Cardiac muscle cell (in vitro differentiated cells and primary cell): ENCODE results near the gene CNPPD1. TPM values are rescaled to one million over a fixed set of nuclear protein-coding genes. Genes with fewer than 3 reads are reported as not detected.
A peak's percentile ranks its signal among the peaks of the same experiment; 100 is the strongest.

Source experiments
- DNase-seq, 2 donors: peaks; one replicate each; pipeline versions ENCODE4 v3.0.0 to v3.0.0-alpha.2; 2010 to 2017; ENCODE audit warnings: low read depth in 1 of 2, low spot score in 1 of 2
- H3K27ac ChIP-seq: fragments of 200-600 bp; sonication (generic); 2 replicates; pipeline ENCODE4 v1.5.1; 2016
- H3K27me3 ChIP-seq: fragments of 200-600 bp; sonication (generic); 2 replicates; pipeline ENCODE4 v1.6.0; 2016; ENCODE audit warnings: control low read depth
- H3K36me3 ChIP-seq: fragments of 200-600 bp; sonication (generic); 2 replicates; pipeline ENCODE4 v1.5.1; 2016; ENCODE audit warnings: control low read depth
- H3K4me1 ChIP-seq: fragments of 200-600 bp; sonication (generic); 2 replicates; pipeline ENCODE4 v1.8.1; 2017; ENCODE audit warnings: low read depth, mild to moderate bottlenecking, mixed run types
- H3K4me3 ChIP-seq: fragments of 200-600 bp; sonication (generic); 2 replicates; pipeline ENCODE4 v1.5.1; 2016; ENCODE audit warnings: mild to moderate bottlenecking
- H3K9me3 ChIP-seq: fragments of 200-600 bp; sonication (generic); 2 replicates; pipeline ENCODE4 v1.5.1; 2017; ENCODE audit warnings: low read depth, mild to moderate bottlenecking, control low read depth
- polyA plus RNA-seq: library from polyadenylated mRNA; unstranded; fragments of >200 nt; fragmentation: Nextera tagmentation; extraction: Ambion mirVana; gene quantifications from 2 replicates; pipeline ENCODE4 v1.2.1, GENCODE V29; 2016
- total RNA-seq: library from RNA; depleted of rRNA; stranded (reverse); fragments of >200 nt; gene quantifications from 2 replicates; pipeline ENCODE4 v1.2.3, GENCODE V29; 2016
- TF ChIP-seq, protein P1 (sequence below): IDR thresholded peaks from 2 replicates; pipeline ENCODE4 v1.5.1; 2012; ENCODE audit warnings: low read depth, mild to moderate bottlenecking, low read length

The CNPPD1 gene
- total and polyA plus RNA-seq, 2 experiments from 2014 or later, result 42.6 to 81.9 TPM

DNA sequence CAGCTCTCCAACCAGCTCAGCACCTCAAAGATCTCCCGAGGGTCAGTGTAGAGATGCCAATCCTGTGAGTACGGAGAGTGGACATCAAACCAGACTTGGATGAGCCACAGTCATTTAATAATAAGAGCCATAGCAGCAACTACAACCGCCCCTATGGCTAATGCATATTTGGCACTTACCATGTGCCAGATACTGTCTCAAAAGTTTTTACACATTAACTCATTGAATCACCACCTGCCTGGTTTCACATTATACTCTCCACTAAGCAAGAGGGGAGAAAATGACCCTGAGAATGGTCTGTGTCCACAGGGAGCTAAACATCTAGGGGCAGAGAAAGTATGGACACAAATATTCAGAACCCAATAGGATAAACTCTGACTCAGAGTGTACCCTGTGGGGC, 2.6 kb downstream of the CNPPD1 start:
- Histone ChIP-seq H3K4me3 (no peak overlapping the region), H3K27me3 (no peaks in the 10 kb centered on the region), H3K36me3 (peaks cover 9% of the 10 kb centered on the region), H3K27ac (no peak overlapping the region), H3K9me3 (no peaks in the 10 kb centered on the region), H3K4me1 (peaks cover 2% of the 10 kb centered on the region)
- TF ChIP-seq, protein P1, sequence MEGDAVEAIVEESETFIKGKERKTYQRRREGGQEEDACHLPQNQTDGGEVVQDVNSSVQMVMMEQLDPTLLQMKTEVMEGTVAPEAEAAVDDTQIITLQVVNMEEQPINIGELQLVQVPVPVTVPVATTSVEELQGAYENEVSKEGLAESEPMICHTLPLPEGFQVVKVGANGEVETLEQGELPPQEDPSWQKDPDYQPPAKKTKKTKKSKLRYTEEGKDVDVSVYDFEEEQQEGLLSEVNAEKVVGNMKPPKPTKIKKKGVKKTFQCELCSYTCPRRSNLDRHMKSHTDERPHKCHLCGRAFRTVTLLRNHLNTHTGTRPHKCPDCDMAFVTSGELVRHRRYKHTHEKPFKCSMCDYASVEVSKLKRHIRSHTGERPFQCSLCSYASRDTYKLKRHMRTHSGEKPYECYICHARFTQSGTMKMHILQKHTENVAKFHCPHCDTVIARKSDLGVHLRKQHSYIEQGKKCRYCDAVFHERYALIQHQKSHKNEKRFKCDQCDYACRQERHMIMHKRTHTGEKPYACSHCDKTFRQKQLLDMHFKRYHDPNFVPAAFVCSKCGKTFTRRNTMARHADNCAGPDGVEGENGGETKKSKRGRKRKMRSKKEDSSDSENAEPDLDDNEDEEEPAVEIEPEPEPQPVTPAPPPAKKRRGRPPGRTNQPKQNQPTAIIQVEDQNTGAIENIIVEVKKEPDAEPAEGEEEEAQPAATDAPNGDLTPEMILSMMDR, result no peak
- DNase-seq, result no peak

DNA sequence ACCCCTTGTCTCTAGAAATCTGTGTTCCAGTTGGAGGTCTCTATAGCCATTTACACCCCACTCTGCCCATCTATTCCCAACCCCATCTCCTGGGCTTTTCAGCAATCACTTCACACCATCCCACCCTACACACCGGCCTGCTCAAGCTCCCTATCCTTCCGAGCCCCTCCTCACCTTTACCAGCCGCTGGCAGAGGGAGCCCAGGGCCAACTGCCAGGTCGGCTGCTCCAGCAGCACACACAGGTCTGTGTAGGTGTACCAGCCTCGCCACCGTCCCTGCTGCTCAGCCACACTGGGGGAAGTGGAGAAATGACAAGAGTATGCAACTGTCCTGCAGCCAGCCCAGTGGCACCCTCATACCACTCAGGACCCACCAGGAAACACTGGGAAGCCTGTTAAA, 3.5 kb downstream of the CNPPD1 start:
- DNase-seq, result no peak
- H3K4me1 ChIP-seq, result no peaks in the 10 kb centered on the region
- H3K4me3 ChIP-seq, result no peak overlapping the region
- peaks cover 9% of the 10 kb centered on the region for H3K36me3 ChIP-seq
- H3K27me3 ChIP-seq, result no peaks in the 10 kb centered on the region
- H3K9me3 ChIP-seq, result no peaks in the 10 kb centered on the region
- no peak overlapping the region for H3K27ac ChIP-seq
- TF ChIP-seq, protein P1, result no peak

DNA sequence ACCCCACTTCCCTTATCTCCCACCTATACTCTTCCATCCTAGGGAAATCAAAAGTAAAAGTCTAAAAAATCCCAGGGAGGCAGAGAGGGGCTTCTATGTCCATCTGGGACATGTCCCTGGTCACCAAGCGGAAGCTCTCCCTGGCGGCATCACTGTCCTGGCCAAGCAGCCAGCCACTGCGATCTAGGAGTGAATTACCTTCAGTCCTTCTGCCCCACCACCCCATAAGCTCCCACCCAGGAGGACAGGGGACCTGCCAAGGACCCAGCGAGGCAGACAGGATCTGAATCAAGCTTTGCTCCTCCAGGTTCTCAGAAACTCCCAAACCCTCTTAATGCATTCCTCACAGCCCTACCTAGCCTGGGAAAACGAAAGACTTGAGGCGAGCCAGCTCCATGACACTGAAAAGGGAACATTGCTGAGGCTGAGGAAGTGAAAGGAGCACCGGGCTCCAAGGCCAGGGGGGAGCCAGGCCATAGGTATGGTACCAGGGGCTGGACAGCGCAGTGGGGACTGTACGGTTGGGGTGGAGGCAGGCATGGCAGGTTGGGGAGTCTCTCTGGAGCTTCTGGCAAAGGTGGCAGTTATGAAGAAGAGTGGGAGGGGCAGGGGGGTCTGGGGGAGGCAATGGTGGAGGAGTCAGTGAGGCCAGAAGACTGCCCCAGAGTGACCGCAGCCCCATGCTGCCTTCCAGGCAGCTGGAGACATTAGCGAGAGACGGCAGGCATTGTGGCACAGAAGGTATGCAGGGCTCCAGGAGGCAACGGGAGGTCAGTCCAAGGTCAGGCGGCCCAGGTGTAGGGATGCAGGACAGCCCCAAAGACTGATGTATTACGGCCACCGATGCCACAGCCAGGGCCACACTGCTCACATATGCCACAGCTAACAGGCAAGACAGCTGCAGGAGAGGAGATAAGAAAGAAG, 4.2 kb downstream of the CNPPD1 start:
- H3K27me3 ChIP-seq, result no peaks in the 10 kb centered on the region
- no peak overlapping the region for H3K27ac ChIP-seq
- H3K9me3 ChIP-seq, result no peaks in the 10 kb centered on the region
- no peaks in the 10 kb centered on the region for H3K4me1 ChIP-seq
- TF ChIP-seq, protein P1, result no peak
- H3K4me3 ChIP-seq, result no peak overlapping the region
- peaks cover 9% of the 10 kb centered on the region for H3K36me3 ChIP-seq
- no peak for DNase-seq

DNA sequence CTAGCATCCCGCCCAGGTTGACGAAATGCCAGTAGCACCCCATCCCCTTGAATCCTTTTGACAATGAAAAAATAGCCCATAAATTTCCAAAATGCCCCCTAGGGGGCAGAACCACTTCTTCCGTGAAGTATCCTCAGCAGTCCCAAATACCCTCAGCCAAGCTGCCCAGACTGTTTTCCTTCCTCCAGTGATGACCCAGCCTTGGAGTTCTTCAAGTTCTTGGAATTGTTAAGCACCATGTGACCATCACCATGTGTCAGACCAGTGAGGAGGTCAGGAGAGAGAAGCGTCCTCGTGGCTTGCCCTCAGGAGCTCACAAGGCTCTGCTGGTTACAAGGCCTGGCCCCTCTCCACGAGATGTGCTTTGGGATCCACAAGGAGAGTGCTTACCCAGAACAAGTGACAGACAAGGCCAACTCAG, 5.5 kb downstream of the CNPPD1 start:
- peak overlapping the region; percentile 27 for H3K27ac ChIP-seq

DNA sequence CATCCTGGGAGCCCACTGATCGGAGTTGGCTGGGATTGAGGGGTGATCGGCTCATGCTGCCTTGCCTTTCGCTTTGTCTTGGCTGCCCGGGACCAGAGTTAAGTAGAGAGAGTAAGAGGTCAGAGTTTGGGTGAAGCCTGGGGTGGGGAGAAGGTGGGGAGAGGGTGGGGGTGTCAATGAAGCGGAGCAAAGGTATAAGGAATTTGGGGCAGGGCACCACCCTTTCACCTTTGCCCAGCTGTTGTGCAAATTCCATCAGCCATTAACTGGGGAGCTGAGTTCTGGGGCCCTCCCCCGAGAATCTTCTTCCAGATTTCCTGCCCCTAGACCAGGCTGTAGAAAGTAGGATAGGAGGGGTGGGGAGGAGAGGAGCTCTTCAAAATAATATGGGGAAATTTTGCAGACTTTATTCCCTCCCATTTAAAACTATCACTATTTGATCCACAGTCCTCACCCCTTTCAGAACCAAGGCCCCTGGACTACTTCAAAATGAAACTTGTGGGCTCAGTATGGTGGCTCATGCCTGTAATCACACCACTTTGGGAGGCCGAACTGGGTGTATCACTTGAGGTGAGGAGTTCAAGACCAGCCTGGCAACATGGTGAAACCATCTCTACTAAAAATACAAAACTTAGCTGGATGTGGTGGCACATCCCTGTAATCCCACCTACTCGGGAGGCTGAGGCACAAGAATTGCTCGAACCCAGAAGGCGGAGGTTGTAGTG, 6.6 kb downstream of the CNPPD1 start, which contains the start of gene SLC23A3:
Gene SLC23A3 (minus strand): TSS at position 100 of the 725 bp plus-strand sequence. CDS start 45 bp downstream, at position 55.
- peaks cover 9% of the 10 kb centered on the region for H3K36me3 ChIP-seq
- TF ChIP-seq, protein P1, result no peak
- no peak for DNase-seq
- H3K27ac ChIP-seq, result no peak within 1 kb of the TSS
- H3K27me3 ChIP-seq, result no peaks in the 10 kb centered on the region
- H3K4me1 ChIP-seq, result no peaks in the 10 kb centered on the region
- H3K9me3 ChIP-seq, result no peaks in the 10 kb centered on the region
- no peak within 1 kb of the TSS for H3K4me3 ChIP-seq

More for the DNA sequence above, 5.5 kb downstream of the CNPPD1 start:
- no peak overlapping the region for H3K4me3 ChIP-seq
- H3K36me3 ChIP-seq, result peaks cover 9% of the 10 kb centered on the region
- no peaks in the 10 kb centered on the region for H3K27me3 ChIP-seq
- no peaks in the 10 kb centered on the region for H3K4me1 ChIP-seq
- DNase-seq, result peak; percentile 55 to 90
- TF ChIP-seq, protein P1, result peak; percentile 83
- H3K9me3 ChIP-seq, result no peaks in the 10 kb centered on the region
